Tibial artery (tissue), 4 donors: Measurements from ENCODE around the gene C1orf21.

ENCODE experiments used
- DNase-seq, 2 donors: peaks; one replicate each; pipeline ENCODE4 v3.0.0-alpha.2; 2019
- H3K27ac ChIP-seq, 2 donors: fragments of 200-600 bp; sonication (generic) in 1 of 2; 1 replicate in 1 of 2; 2 replicates in 1 of 2; pipeline ENCODE4 v1.5.1; 2018 to 2019; ENCODE audit warnings: mild to moderate bottlenecking in 1 of 2
- H3K27me3 ChIP-seq, 2 donors: fragments of 200-600 bp; sonication (generic) in 1 of 2; one replicate each; pipeline versions ENCODE4 v1.5.1 to v1.6.0; 2016 to 2019
- H3K36me3 ChIP-seq, 3 donors: fragments of 200-600 bp; sonication (generic) in 2 of 3; one replicate each; pipeline ENCODE4 v1.5.1; 2016 to 2019; ENCODE audit warnings: mild to moderate bottlenecking in 2 of 3
- H3K4me1 ChIP-seq, 4 donors: fragments of 200-600 bp; sonication (generic) in 2 of 4; 1 replicate in 3 of 4; 2 replicates in 1 of 4; pipeline ENCODE4 v1.5.1; 2016 to 2019
- H3K4me3 ChIP-seq, 2 donors: fragments of 200-600 bp; sonication (generic) in 1 of 2; 1 replicate in 1 of 2; 2 replicates in 1 of 2; pipeline ENCODE4 v1.5.1; 2018 to 2019; ENCODE audit warnings: mild to moderate bottlenecking in 2 of 2
- H3K9me3 ChIP-seq, 3 donors: fragments of 200-600 bp; sonication (generic) in 1 of 3; one replicate each; pipeline ENCODE4 v1.5.1; 2016 to 2019
- CTCF ChIP-seq, 2 experiments: fragments of 200-600 bp in 1 of 2; fragments of 450-650 bp in 1 of 2; IDR thresholded peaks; one replicate each; pipeline ENCODE4 v1.5.1; 2017 to 2019; ENCODE audit warnings: antibody characterized with exemption in 2 of 2, mild to moderate bottlenecking in 1 of 2, moderate library complexity in 1 of 2
- intact Hi-C: fragments of 100-400 bp; cut with DNase I; formaldehyde crosslinking; loops from one replicate; pipeline ENCODE4 v1.15.0; 2023; ENCODE audit warnings: low total_unique reads

Gene C1orf21

GRCh38 chr1:184426278-184426674 lies 39.4 kb downstream of the C1orf21 start:
- Histone ChIP-seq H3K27ac (no peak overlapping the region), H3K27me3 (no peaks in the 10 kb centered on the region), H3K4me3 (no peak overlapping the region), H3K4me1 (no peaks in the 10 kb centered on the region), H3K36me3 (no peaks in the 10 kb centered on the region), H3K9me3 (peaks cover 0 to 5% (median 0%) of the 10 kb centered on the region in 3 donors)
- DNase-seq: no peak
- TF ChIP-seq CTCF (IDR thresholded peaks at IDR 0.05): no peak
- intact Hi-C loops: no loop called here

- intact Hi-C loops: no loop called here
- H3K4me3 ChIP-seq: no peak overlapping the region
- H3K4me1 ChIP-seq: no peaks in the 10 kb centered on the region
- no peaks in the 10 kb centered on the region for H3K36me3 ChIP-seq
- DNase-seq: no peak
- no peaks in the 10 kb centered on the region for H3K27me3 ChIP-seq
- no peak overlapping the region for H3K27ac ChIP-seq
- TF ChIP-seq CTCF (IDR thresholded peaks at IDR 0.05): no peak
- peaks cover 0 to 5% (median 0%) of the 10 kb centered on the region in 3 donors for H3K9me3 ChIP-seq
Observed at GRCh38 chr1:184427722-184428121, 40.9 kb downstream of the C1orf21 start.

GRCh38 chr1:184428604-184429003 lies 41.8 kb downstream of the C1orf21 start:
- Histone ChIP-seq H3K9me3 (peaks cover 0 to 5% (median 0%) of the 10 kb centered on the region in 3 donors), H3K36me3 (no peaks in the 10 kb centered on the region), H3K27ac (no peak overlapping the region), H3K4me3 (no peak overlapping the region), H3K27me3 (no peaks in the 10 kb centered on the region), H3K4me1 (no peaks in the 10 kb centered on the region)
- DNase-seq: no peak
- TF ChIP-seq CTCF (IDR thresholded peaks at IDR 0.05): no peak
- intact Hi-C loops: no loop called here

- Histone ChIP-seq H3K36me3 (no peaks in the 10 kb centered on the region), H3K9me3 (peaks cover 0 to 5% (median 0%) of the 10 kb centered on the region in 3 donors), H3K27ac (no peak overlapping the region), H3K4me1 (no peaks in the 10 kb centered on the region), H3K27me3 (no peaks in the 10 kb centered on the region), H3K4me3 (no peak overlapping the region)
- no peak for TF ChIP-seq CTCF (IDR thresholded peaks at IDR 0.05)
- DNase-seq: no peak
- intact Hi-C loops: no loop called here
Observed at GRCh38 chr1:184429335-184429734, 42.5 kb downstream of the C1orf21 start.

- H3K36me3 ChIP-seq: no peaks in the 10 kb centered on the region
- DNase-seq: no peak
- H3K4me3 ChIP-seq: no peak overlapping the region
- no peaks in the 10 kb centered on the region for H3K27me3 ChIP-seq
- H3K27ac ChIP-seq: no peak overlapping the region
- no peaks in the 10 kb centered on the region for H3K4me1 ChIP-seq
- no peak for TF ChIP-seq CTCF (IDR thresholded peaks at IDR 0.05)
- intact Hi-C loops: no loop called here
- peaks cover 0 to 5% (median 0%) of the 10 kb centered on the region in 3 donors for H3K9me3 ChIP-seq
Observed at GRCh38 chr1:184433956-184434502, 47.2 kb downstream of the C1orf21 start.

GRCh38 chr1:184437291-184437690 lies 50.5 kb downstream of the C1orf21 start:
- Histone ChIP-seq H3K9me3 (no peaks in the 10 kb centered on the region), H3K36me3 (no peaks in the 10 kb centered on the region), H3K4me3 (no peak overlapping the region), H3K27me3 (no peaks in the 10 kb centered on the region), H3K27ac (no peak overlapping the region), H3K4me1 (no peaks in the 10 kb centered on the region)
- DNase-seq: no peak
- intact Hi-C loops: no loop called here
- no peak for TF ChIP-seq CTCF (IDR thresholded peaks at IDR 0.05)
